ENCODE data around the gene OR8B2.

DNA sequence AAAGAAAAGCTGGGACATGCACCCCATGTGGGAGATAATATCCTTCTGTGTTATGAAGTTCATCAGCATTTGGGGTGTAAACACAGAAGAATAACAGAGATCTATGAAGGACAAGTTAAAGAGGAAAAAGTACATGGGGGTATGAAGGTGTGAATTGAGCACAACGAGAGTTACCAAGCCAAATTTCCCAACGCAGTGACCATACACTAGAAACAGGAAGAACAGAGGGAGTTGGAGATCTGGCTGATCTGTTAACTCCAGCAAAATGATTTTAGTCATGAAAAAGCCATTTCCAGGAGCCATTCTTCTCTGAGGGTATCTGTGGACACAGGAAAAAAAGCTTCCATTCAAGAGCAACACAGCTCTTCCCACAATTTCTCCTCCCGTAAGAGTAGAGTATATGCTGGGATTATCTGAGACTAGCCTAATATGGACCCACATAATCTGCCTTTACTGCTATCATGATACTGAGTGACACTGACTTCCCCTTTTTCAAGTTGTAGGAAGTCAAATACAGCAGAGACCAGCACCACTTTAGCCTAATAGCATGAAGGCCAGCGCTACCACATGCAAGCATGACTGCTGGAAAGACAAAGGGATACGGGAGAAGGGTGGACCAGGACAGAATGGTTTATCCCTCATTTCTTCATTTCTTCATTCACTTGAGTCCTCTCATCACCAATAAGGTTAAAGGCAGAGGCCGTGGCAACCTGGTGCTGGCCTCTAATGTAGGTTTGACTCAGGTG lies 44.7 kb downstream of the OR8B2 start:
- TF ChIP-seq, protein P1, sequence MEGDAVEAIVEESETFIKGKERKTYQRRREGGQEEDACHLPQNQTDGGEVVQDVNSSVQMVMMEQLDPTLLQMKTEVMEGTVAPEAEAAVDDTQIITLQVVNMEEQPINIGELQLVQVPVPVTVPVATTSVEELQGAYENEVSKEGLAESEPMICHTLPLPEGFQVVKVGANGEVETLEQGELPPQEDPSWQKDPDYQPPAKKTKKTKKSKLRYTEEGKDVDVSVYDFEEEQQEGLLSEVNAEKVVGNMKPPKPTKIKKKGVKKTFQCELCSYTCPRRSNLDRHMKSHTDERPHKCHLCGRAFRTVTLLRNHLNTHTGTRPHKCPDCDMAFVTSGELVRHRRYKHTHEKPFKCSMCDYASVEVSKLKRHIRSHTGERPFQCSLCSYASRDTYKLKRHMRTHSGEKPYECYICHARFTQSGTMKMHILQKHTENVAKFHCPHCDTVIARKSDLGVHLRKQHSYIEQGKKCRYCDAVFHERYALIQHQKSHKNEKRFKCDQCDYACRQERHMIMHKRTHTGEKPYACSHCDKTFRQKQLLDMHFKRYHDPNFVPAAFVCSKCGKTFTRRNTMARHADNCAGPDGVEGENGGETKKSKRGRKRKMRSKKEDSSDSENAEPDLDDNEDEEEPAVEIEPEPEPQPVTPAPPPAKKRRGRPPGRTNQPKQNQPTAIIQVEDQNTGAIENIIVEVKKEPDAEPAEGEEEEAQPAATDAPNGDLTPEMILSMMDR (IDR thresholded peaks at IDR 0.05) = no peak
- no peak for TF ChIP-seq POLR2A (IDR thresholded peaks at IDR 0.05)
